GM23338 (cell line): ENCODE results near the gene ADGRB3. TPM values are rescaled to one million over a fixed set of nuclear protein-coding genes. Genes with fewer than 3 reads are reported as not detected.
"Not testable (repeated sequence)": the region's sequence is repeated elsewhere in the genome, so short reads cannot be mapped to it uniquely, and the experiment has no call there.

Experiments used
- ATAC-seq: fragments of 200-7000 bp; cut with Tn5 transposase; 3 replicates; pipeline ENCODE4 v1.9.1; 2020
- DNase-seq: peaks from one replicate; pipeline ENCODE4 v3.0.0-alpha.2; 2015; ENCODE audit warnings: low spot score
- H2AFZ ChIP-seq: fragments of 200-600 bp; sonication (generic); 2 replicates; pipeline ENCODE4 v1.8.0; 2016; ENCODE audit warnings: antibody characterized with exemption, mild to moderate bottlenecking, moderate library complexity
- H3F3A ChIP-seq: fragments of 200-600 bp; sonication (generic); replicated peaks from 2 replicates; pipeline ENCODE4 v1.8.0; 2017; ENCODE audit warnings: antibody characterized with exemption, mixed run types, low read depth
- H3K27ac ChIP-seq: fragments of 200-600 bp; sonication (generic); 2 replicates; pipeline ENCODE4 v1.6.1; 2016; ENCODE audit warnings: low read depth
- H3K27me3 ChIP-seq: fragments of 200-600 bp; sonication (generic); 2 replicates; pipeline ENCODE4 v1.8.0; 2016; ENCODE audit warnings: mild to moderate bottlenecking, mixed run types, moderate library complexity; ENCODE audit not compliant: insufficient read depth
- H3K36me3 ChIP-seq: fragments of 200-600 bp; sonication (generic); 2 replicates; pipeline ENCODE4 v1.8.0; 2016; ENCODE audit warnings: mild to moderate bottlenecking; ENCODE audit not compliant: insufficient read depth
- H3K4me1 ChIP-seq: fragments of 200-600 bp; sonication (generic); 2 replicates; pipeline ENCODE4 v1.8.0; 2016; ENCODE audit warnings: mild to moderate bottlenecking, moderate library complexity; ENCODE audit not compliant: insufficient read depth
- H3K4me2 ChIP-seq: fragments of 200-600 bp; sonication (generic); 2 replicates; pipeline ENCODE4 v1.7.1; 2017; ENCODE audit warnings: mixed run types
- H3K4me3 ChIP-seq: fragments of 200-600 bp; sonication (generic); 2 replicates; pipeline ENCODE4 v1.6.1; 2016; ENCODE audit warnings: mixed run types
- H3K79me2 ChIP-seq: fragments of 200-600 bp; sonication (generic); replicated peaks from 2 replicates; pipeline ENCODE4 v1.8.0; 2017; ENCODE audit warnings: mild to moderate bottlenecking; ENCODE audit not compliant: insufficient read depth
- H3K9me2 ChIP-seq: fragments of 200-600 bp; sonication (generic); 2 replicates; pipeline ENCODE4 v1.8.0; 2017; ENCODE audit not compliant: insufficient read depth
- H4K20me1 ChIP-seq: fragments of 200-600 bp; sonication (generic); replicated peaks from 2 replicates; pipeline ENCODE4 v1.8.0; 2017; ENCODE audit warnings: mild to moderate bottlenecking; ENCODE audit not compliant: insufficient read depth
- H3K27ac Mint-ChIP-seq: 2 replicates; pipeline ENCODE4 v1.8.0; 2020; ENCODE audit warnings: inconsistent platforms, mild to moderate bottlenecking, moderate library complexity, mixed read lengths
- H3K27me3 Mint-ChIP-seq: 3 replicates; pipeline ENCODE4 v1.8.0; 2022; ENCODE audit warnings: low read depth, mild to moderate bottlenecking, moderate library complexity, mixed read lengths, inconsistent platforms; ENCODE audit not compliant: insufficient read depth, poor library complexity
- H3K36me3 Mint-ChIP-seq: 3 replicates; pipeline ENCODE4 v1.8.0; 2021; ENCODE audit warnings: low read depth, mild to moderate bottlenecking, inconsistent platforms, moderate library complexity, mixed read lengths
- H3K4me1 Mint-ChIP-seq: 3 replicates; pipeline ENCODE4 v1.8.0; 2020; ENCODE audit warnings: mild to moderate bottlenecking, inconsistent platforms, mixed read lengths
- H3K4me3 Mint-ChIP-seq: 3 replicates; pipeline ENCODE4 v1.8.0; 2021; ENCODE audit warnings: moderate library complexity, mild to moderate bottlenecking, inconsistent platforms, mixed read lengths
- H3K9me3 Mint-ChIP-seq: 3 replicates; pipeline ENCODE4 v1.8.0; 2020; ENCODE audit warnings: moderate library complexity, mild to moderate bottlenecking, inconsistent platforms, mixed read lengths
- CTCF ChIP-seq, 2 experiments: fragments of 200-600 bp in 1 of 2; sonication (generic) in 1 of 2; conservative IDR thresholded peaks; 2 replicates each; pipeline versions ENCODE4 v1.5.1 to v1.6.1; 2016 to 2017; ENCODE audit warnings: antibody characterized with exemption in 2 of 2, low read depth in 2 of 2, mild to moderate bottlenecking in 2 of 2, moderate library complexity in 1 of 2
- EZH2phosphoT487 ChIP-seq: fragments of 200-600 bp; sonication (generic); IDR thresholded peaks from one replicate; pipeline ENCODE4 v1.8.1; 2018; ENCODE audit warnings: antibody characterized with exemption; ENCODE audit not compliant: unreplicated experiment
- JUNB ChIP-seq: IDR thresholded peaks from one replicate; pipeline ENCODE4 v1.6.1; 2016; ENCODE audit warnings: antibody characterized with exemption; ENCODE audit not compliant: unreplicated experiment
- NANOG ChIP-seq: IDR thresholded peaks from 2 replicates; pipeline ENCODE4 v1.6.1; 2016; ENCODE audit warnings: antibody characterized with exemption, borderline replicate concordance
- POLR2AphosphoS5 ChIP-seq: IDR thresholded peaks from 2 replicates; pipeline ENCODE4 v1.6.1; 2016; ENCODE audit warnings: antibody characterized with exemption, low read depth
- REST ChIP-seq: IDR thresholded peaks from one replicate; pipeline ENCODE4 v1.6.1; 2018; ENCODE audit warnings: antibody characterized with exemption; ENCODE audit not compliant: unreplicated experiment
- STAT1 ChIP-seq: IDR thresholded peaks from one replicate; pipeline ENCODE4 v1.6.1; 2016; ENCODE audit warnings: antibody characterized with exemption; ENCODE audit not compliant: unreplicated experiment
- ZNF114 ChIP-seq: fragments of 250-450 bp; sonication (Bioruptor Pico); IDR thresholded peaks from 2 replicates; pipeline ENCODE4 v1.5.0; 2020; ENCODE audit warnings: mild to moderate bottlenecking, moderate library complexity
- ZNF331 ChIP-seq: fragments of 250-450 bp; sonication (Bioruptor Pico); IDR thresholded peaks from 2 replicates; pipeline ENCODE4 v1.5.0; 2020; ENCODE audit warnings: low read depth, mild to moderate bottlenecking, moderate library complexity
- polyA plus RNA-seq: library from polyadenylated mRNA; unstranded; fragments of >200 nt; fragmentation: Nextera tagmentation; extraction: Ambion mirVana; gene quantifications from 2 replicates; pipeline ENCODE4 v1.2.1, GENCODE V29; 2016
- total RNA-seq: library from RNA; depleted of rRNA; stranded (reverse); fragments of >200 nt; shearing (Covaris generic); gene quantifications from 2 replicates; pipeline ENCODE4 v1.2.3, GENCODE V29; 2014
- TF ChIP-seq, protein P1 (sequence below): fragments of 250-450 bp; sonication (Bioruptor Pico); IDR thresholded peaks from 2 replicates; pipeline ENCODE4 v1.5.0; 2020; ENCODE audit warnings: mild to moderate bottlenecking, moderate library complexity
- TF ChIP-seq, protein P2 (sequence below): IDR thresholded peaks from 2 replicates; pipeline ENCODE4 v1.6.1; 2016; ENCODE audit warnings: antibody characterized with exemption

The ADGRB3 gene
- total and polyA plus RNA-seq, 2 experiments from 2014 or later = 0.92 to 4.0 TPM

DNA sequence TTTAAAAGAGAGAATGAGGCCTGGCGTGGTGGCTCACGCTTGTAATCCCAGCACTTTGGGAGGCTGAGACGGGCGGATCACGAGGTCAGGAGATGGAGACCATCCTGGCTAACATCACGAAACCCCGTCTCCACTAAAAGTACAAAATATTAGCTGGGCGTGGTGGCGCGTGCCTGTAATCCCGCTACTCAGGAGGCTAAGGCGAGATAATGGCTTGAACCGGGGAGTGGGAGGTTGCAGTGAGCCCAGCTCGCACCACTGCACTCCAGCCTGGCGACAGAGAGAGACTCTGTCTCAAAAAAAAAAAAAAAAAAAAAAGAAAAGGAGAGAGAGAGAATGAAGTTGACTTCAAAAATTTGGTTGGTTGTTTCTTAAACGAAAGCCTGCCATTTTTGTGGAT, 41.0 kb downstream of the ADGRB3 start:
- not testable (repeated sequence) for H3K4me2 ChIP-seq, H3K9me3 Mint-ChIP-seq, H2AFZ ChIP-seq, H3K27me3 Mint-ChIP-seq, H3F3A ChIP-seq, H3K4me1 ChIP-seq, H3K27me3 ChIP-seq, H3K27ac ChIP-seq, DNase-seq, ATAC-seq, H4K20me1 ChIP-seq, H3K27ac Mint-ChIP-seq, H3K36me3 ChIP-seq, H3K4me3 Mint-ChIP-seq, H3K9me2 ChIP-seq, H3K4me1 Mint-ChIP-seq, H3K36me3 Mint-ChIP-seq, H3K79me2 ChIP-seq, H3K4me3 ChIP-seq

DNA sequence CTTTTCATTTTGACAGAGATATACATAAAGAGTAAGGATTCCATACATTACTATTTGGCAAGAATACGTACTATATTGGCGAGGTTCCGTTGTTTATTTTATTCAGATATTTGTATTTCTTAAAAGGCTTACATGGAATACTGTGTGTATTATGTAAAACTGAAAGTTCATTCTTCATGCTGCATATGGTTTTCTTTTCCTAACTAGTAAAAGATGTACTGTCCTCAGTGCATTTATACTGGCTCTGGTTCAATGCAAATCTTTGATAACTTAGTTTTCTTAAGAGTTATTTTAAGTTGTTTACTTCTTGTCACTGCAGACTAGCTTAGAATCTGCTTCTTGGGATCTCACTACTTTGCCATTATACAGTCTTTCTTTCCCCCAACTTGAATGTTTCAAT, 42.0 kb downstream of the ADGRB3 start:
- H3K9me2 ChIP-seq = no peaks in the 10 kb centered on the region
- no peak overlapping the region for H3K4me3 ChIP-seq
- Mint-ChIP-seq H3K27ac (no peak overlapping the region), H3K27me3 (no peaks in the 10 kb centered on the region), H3K9me3 (no peaks in the 10 kb centered on the region), H3K4me1 (peaks cover 3% of the 10 kb centered on the region; the same call in 2 of the 3 replicates), H3K4me3 (no peak overlapping the region), H3K36me3 (no peaks in the 10 kb centered on the region)
- DNase-seq = no peak
- no peaks in the 10 kb centered on the region for H3K27me3 ChIP-seq
- ATAC-seq = no peak
- no peaks in the 10 kb centered on the region for H3K79me2 ChIP-seq
- no peak overlapping the region for H3K4me2 ChIP-seq
- no peak overlapping the region for H2AFZ ChIP-seq
- no peaks in the 10 kb centered on the region for H3K36me3 ChIP-seq
- no peaks in the 10 kb centered on the region for H3F3A ChIP-seq
- no peak for TF ChIP-seq ZNF331
- TF ChIP-seq, protein P1, sequence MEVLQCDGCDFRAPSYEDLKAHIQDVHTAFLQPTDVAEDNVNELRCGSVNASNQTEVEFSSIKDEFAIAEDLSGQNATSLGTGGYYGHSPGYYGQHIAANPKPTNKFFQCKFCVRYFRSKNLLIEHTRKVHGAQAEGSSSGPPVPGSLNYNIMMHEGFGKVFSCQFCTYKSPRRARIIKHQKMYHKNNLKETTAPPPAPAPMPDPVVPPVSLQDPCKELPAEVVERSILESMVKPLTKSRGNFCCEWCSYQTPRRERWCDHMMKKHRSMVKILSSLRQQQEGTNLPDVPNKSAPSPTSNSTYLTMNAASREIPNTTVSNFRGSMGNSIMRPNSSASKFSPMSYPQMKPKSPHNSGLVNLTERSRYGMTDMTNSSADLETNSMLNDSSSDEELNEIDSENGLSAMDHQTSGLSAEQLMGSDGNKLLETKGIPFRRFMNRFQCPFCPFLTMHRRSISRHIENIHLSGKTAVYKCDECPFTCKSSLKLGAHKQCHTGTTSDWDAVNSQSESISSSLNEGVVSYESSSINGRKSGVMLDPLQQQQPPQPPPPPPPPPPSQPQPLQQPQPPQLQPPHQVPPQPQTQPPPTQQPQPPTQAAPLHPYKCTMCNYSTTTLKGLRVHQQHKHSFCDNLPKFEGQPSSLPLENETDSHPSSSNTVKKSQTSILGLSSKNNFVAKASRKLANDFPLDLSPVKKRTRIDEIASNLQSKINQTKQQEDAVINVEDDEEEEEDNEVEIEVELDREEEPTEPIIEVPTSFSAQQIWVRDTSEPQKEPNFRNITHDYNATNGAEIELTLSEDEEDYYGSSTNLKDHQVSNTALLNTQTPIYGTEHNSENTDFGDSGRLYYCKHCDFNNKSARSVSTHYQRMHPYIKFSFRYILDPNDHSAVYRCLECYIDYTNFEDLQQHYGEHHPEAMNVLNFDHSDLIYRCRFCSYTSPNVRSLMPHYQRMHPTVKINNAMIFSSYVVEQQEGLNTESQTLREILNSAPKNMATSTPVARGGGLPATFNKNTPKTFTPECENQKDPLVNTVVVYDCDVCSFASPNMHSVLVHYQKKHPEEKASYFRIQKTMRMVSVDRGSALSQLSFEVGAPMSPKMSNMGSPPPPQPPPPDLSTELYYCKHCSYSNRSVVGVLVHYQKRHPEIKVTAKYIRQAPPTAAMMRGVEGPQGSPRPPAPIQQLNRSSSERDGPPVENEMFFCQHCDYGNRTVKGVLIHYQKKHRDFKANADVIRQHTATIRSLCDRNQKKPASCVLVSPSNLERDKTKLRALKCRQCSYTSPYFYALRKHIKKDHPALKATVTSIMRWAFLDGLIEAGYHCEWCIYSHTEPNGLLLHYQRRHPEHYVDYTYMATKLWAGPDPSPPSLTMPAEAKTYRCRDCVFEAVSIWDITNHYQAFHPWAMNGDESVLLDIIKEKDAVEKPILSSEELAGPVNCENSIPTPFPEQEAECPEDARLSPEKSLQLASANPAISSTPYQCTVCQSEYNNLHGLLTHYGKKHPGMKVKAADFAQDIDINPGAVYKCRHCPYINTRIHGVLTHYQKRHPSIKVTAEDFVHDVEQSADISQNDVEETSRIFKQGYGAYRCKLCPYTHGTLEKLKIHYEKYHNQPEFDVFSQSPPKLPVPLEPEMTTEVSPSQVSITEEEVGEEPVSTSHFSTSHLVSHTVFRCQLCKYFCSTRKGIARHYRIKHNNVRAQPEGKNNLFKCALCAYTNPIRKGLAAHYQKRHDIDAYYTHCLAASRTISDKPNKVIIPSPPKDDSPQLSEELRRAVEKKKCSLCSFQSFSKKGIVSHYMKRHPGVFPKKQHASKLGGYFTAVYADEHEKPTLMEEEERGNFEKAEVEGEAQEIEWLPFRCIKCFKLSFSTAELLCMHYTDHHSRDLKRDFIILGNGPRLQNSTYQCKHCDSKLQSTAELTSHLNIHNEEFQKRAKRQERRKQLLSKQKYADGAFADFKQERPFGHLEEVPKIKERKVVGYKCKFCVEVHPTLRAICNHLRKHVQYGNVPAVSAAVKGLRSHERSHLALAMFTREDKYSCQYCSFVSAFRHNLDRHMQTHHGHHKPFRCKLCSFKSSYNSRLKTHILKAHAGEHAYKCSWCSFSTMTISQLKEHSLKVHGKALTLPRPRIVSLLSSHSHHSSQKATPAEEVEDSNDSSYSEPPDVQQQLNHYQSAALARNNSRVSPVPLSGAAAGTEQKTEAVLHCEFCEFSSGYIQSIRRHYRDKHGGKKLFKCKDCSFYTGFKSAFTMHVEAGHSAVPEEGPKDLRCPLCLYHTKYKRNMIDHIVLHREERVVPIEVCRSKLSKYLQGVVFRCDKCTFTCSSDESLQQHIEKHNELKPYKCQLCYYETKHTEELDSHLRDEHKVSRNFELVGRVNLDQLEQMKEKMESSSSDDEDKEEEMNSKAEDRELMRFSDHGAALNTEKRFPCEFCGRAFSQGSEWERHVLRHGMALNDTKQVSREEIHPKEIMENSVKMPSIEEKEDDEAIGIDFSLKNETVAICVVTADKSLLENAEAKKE (CRISPR knock-in tag) = no peak
- TF ChIP-seq ZNF114 (CRISPR knock-in tag) = no peak
- no peak for TF ChIP-seq CTCF (conservative IDR thresholded peaks at IDR 0.05; ENCODE audit: low read depth in 2 of 2)
- no peak for TF ChIP-seq JUNB
- TF ChIP-seq EZH2phosphoT487 = no peak
- TF ChIP-seq REST = no peak
- TF ChIP-seq POLR2AphosphoS5 = no peak
- TF ChIP-seq, protein P2, sequence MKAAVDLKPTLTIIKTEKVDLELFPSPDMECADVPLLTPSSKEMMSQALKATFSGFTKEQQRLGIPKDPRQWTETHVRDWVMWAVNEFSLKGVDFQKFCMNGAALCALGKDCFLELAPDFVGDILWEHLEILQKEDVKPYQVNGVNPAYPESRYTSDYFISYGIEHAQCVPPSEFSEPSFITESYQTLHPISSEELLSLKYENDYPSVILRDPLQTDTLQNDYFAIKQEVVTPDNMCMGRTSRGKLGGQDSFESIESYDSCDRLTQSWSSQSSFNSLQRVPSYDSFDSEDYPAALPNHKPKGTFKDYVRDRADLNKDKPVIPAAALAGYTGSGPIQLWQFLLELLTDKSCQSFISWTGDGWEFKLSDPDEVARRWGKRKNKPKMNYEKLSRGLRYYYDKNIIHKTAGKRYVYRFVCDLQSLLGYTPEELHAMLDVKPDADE = no peak
- no peak for TF ChIP-seq NANOG
- no peak for TF ChIP-seq STAT1
- H3K4me1 ChIP-seq = no peaks in the 10 kb centered on the region
- H4K20me1 ChIP-seq = no peaks in the 10 kb centered on the region
- H3K27ac ChIP-seq = no peak overlapping the region
